ENCODE data around the gene C9orf40.

GRCh38 chr9:74908665-74909064 lies 44.0 kb downstream of the C9orf40 start:
- no peak for TF ChIP-seq POLR2AphosphoS5 (IDR thresholded peaks at IDR 0.05; ENCODE audit: low read depth, low read length)
- no peak for TF ChIP-seq POLR2A (IDR thresholded peaks at IDR 0.05; ENCODE audit: low read depth, low read length)

Data from GM12891 (cell line).